Cardiac fibroblast (primary cell): Measurements from ENCODE around the gene ITGB2.
A peak's percentile ranks its signal among the peaks of the same experiment; 100 is the strongest.

ENCODE experiments used
- DNase-seq, 2 donors: peaks; one replicate each; pipeline versions ENCODE4 v3.0.0 to v3.0.0-alpha.2; 2010; ENCODE audit warnings: low read depth in 2 of 2
- H3K4me3 ChIP-seq, 2 donors: replicated peaks in 1 of 2; 1 replicate in 1 of 2; 2 replicates in 1 of 2; pipeline ENCODE4 v1.5.1; 2011; ENCODE audit warnings: low read depth in 2 of 2, low read length in 2 of 2, mild to moderate bottlenecking in 2 of 2, moderate library complexity in 1 of 2
- TF ChIP-seq, protein P1 (sequence below): IDR thresholded peaks from one replicate; pipeline ENCODE4 v1.5.1; 2011; ENCODE audit warnings: low read depth, mild to moderate bottlenecking, low read length, inconsistent platforms

The ITGB2 gene

DNA sequence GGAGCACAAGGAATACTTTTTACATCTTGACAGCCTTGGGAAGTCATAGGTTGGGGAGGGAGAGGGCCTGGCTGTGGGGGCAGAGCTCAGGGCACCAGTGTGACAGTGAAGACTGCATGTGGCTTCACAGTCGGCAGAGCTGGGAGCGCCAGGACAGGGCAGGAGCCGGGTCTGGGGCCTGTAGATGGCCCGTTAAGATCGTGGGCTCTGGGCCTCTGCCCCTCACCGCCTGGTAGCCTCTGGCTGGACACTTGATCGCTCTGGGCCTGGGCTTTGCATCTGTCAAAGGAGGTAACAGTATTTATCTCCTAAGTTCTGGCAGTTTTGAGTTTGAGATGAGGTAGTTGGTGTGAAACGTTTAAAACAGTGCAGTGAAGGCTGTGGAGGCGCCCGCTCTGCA lies 23.9 kb upstream of the ITGB2 start:
- DNase-seq: no peak
- TF ChIP-seq, protein P1, sequence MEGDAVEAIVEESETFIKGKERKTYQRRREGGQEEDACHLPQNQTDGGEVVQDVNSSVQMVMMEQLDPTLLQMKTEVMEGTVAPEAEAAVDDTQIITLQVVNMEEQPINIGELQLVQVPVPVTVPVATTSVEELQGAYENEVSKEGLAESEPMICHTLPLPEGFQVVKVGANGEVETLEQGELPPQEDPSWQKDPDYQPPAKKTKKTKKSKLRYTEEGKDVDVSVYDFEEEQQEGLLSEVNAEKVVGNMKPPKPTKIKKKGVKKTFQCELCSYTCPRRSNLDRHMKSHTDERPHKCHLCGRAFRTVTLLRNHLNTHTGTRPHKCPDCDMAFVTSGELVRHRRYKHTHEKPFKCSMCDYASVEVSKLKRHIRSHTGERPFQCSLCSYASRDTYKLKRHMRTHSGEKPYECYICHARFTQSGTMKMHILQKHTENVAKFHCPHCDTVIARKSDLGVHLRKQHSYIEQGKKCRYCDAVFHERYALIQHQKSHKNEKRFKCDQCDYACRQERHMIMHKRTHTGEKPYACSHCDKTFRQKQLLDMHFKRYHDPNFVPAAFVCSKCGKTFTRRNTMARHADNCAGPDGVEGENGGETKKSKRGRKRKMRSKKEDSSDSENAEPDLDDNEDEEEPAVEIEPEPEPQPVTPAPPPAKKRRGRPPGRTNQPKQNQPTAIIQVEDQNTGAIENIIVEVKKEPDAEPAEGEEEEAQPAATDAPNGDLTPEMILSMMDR: no peak

DNA sequence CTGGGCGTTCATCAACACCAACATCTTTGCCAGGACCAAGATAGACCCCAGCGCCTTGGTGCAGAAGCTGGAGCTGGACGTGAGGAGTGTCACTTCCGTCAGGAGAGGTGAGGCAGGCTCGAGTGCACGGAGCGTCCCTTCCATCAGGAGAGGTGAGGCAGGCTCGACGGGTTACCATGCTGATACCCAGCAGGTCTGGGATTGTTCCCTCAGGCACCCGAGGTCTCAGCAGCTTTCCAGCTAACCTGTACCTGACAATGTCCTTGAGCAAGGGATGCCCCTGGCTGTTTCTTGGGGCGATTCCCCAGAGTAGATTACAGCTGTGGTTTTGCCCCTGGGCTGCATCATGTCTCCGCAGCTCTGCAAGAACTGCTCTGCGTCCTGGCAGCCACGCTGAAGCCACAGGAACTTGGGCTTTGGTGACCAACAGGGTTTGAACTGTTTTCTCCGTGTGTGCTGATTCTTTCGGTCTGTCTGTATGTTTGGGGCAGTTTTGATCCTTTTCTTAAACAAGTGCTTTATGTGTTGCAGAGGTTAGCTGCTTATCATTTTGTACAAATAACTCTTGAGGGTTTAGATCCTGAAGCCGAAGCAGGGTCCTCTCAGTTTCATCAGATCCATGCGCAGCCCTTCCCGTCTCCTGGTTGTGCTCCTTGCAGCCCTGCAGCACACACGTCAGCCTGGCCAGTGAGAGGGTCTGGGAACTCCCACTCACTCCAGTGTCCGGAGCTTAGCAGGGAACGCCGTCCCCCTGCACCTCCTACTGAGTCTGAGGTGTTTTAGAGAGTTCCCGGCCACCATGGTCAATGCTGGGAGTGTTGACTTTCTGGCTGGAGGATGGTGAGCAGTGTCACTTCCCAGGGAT lies 23.2 kb upstream of the ITGB2 start:
- TF ChIP-seq, protein P1: no peak
- no peak overlapping the region for H3K4me3 ChIP-seq
- DNase-seq: no peak

More for the DNA sequence above, 23.9 kb upstream of the ITGB2 start:
- H3K4me3 ChIP-seq: no peak overlapping the region

DNA sequence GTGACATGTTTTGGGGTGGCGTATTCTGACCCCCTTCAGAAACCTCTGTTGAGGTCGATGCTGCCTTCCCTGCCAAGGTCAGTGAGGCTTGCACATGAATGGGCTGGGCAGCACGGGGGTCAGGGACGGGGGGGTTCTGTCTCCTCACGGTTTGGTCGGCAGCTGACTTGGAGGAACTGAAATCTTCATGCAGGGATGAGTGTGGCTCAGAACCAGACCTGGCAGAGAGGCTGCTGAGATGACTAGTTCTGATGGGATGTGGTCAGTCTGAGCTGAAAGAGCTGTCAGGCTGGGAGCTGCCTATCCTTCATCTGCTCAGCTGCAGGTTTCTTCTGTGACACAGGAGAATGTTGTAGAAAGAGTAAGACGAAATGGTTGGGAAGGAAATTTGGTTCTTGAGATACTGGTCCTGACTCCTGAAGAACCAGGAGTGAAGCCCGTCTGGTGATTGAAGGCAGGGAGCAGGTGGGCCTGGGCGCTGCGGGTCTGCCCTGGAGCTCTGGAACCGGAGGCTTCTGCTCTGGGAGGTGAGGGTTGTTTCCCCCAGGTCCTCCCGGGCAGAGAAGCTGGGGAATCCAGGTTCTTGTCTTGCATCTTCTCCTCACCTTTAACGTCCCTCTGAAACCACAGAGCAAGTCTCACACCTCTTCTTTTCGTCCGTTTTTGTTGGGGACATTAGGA lies 22.4 kb upstream of the ITGB2 start:
- TF ChIP-seq, protein P1: no peak
- no peak overlapping the region for H3K4me3 ChIP-seq
- no peak for DNase-seq

DNA sequence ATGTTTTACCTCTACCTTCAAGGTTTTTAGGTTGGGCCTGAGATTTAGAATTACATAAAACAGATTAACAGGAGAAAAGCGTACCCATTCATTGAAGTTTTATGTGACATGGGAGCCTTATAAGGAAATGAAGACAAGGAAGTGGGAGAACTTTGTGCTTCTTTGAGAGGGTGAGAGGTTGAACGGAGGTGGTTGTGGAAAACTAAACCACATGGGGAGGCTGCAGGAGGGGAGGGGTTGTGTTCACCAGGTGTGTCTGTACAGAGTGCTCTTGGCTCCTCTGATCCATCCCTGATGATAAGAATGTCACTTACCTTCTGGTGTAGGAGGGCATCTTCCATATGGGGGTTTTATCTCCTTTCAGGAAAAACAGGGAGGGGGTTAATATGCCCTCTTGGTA lies 21.9 kb upstream of the ITGB2 start:
- TF ChIP-seq, protein P1: no peak
- no peak for DNase-seq
- H3K4me3 ChIP-seq: no peak overlapping the region

DNA sequence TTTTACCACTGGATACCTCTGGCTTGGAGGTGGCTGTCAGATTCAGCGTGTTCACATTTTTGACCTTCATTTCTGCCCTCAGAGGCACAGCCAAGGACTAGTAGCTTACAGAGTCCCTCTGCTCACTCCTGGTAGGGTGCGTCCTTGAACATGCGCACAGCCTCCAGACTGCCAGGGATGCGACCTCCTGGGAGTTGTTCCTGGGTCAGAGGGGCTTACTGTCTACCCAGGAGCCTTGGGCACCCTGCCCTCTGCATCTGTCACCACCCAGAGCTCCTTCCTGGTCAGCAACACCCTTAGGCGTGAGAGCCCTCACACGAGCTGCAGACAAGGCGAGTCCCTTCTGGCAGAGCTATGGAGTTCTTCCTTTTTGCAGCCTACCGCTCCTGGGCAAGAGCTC lies 20.9 kb upstream of the ITGB2 start:
- no peak for DNase-seq
- TF ChIP-seq, protein P1: no peak
- H3K4me3 ChIP-seq: no peak overlapping the region

DNA sequence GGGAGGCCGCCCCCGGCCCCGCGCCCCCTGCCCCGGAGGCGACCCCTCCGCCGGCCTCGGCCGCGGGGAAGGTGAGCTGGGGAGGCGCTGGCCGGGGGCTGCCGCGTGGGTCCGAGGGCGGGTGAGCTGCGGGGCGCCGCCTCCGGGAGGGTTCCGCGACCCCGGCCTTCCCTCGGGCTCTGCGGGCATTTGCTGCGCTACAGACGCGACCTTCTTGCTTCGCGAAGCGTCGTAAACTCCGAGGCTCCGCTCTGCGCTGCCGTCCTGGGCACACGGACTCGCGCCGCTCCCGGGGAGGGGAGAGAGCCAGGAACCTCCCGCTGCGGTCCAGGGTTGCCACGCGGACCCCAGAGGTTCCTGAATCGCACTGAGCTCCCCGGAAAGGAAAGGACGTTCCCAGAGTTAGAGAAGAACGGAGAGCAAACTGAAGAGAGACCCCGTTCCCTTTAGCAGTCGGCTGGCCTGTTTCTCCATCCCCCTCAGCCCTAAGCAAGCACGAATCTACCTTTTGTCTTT lies 19.5 kb upstream of the ITGB2 start:
- DNase-seq: no peak
- H3K4me3 ChIP-seq: peak overlapping the region; percentile 98 to 99
- TF ChIP-seq, protein P1: no peak
